Activated naive CD8-positive, alpha-beta T cell treated with anti-CD3 and anti-CD28 coated beads for 36 hours (primary cell): Measurements from ENCODE around the gene CNGA1. TPM values are rescaled to one million over a fixed set of nuclear protein-coding genes. Genes with fewer than 3 reads are reported as not detected.
A peak's percentile ranks its signal among the peaks of the same experiment; 100 is the strongest.
"Not testable (repeated sequence)": the region's sequence is repeated elsewhere in the genome, so short reads cannot be mapped to it uniquely, and the experiment has no call there.

Experiments used
- DNase-seq: peaks from one replicate; pipeline ENCODE4 v3.0.0; 2021
- H3K27ac Mint-ChIP-seq: one replicate; pipeline ENCODE4 v1.8.0; 2022; ENCODE audit warnings: mild to moderate bottlenecking, moderate library complexity, mixed read lengths
- H3K27me3 Mint-ChIP-seq: one replicate; pipeline ENCODE4 v1.8.0; 2022; ENCODE audit warnings: mild to moderate bottlenecking, mixed read lengths
- H3K36me3 Mint-ChIP-seq: one replicate; pipeline ENCODE4 v1.8.0; 2021; ENCODE audit warnings: mild to moderate bottlenecking, mixed read lengths
- H3K4me1 Mint-ChIP-seq: one replicate; pipeline ENCODE4 v1.8.0; 2021; ENCODE audit warnings: mixed read lengths
- H3K4me3 Mint-ChIP-seq: one replicate; pipeline ENCODE4 v1.8.0; 2022; ENCODE audit warnings: mild to moderate bottlenecking, moderate library complexity, mixed read lengths
- H3K9me3 Mint-ChIP-seq: one replicate; pipeline ENCODE4 v1.8.0; 2022; ENCODE audit warnings: mixed read lengths
- total RNA-seq, 2 experiments: library from RNA; stranded (reverse); gene quantifications; one replicate each; pipeline ENCODE4 v1.2.3, GENCODE V29; 2021

Gene CNGA1
- total RNA-seq, 2 experiments from 2014 or later = 0.34 to 0.64 TPM

DNA sequence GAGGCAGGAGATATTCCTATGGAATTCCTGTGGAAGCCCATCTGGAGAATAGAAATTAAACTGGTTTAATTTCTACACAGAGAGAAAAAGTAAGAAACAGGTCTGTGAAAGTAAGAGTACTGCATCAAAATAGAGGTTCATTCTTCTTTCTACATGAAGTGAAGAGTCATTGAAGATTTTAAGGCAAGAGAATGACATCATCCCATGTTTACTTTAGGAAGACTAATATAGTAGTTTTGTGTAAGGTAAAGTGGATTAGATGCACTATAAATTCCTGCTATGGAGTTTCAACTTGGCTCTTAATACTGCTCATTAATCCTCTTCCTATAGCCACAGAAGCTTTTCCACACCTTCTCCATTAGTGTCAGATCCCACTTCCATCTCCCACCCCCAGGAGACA is 47.6 kb downstream of the CNGA1 start:
- H3K4me3 Mint-ChIP-seq = no peak overlapping the region
- DNase-seq = no peak
- no peak overlapping the region for H3K27ac Mint-ChIP-seq
- H3K9me3 Mint-ChIP-seq = no peaks in the 10 kb centered on the region
- H3K36me3 Mint-ChIP-seq = no peaks in the 10 kb centered on the region
- peaks cover 3% of the 10 kb centered on the region for H3K4me1 Mint-ChIP-seq
- H3K27me3 Mint-ChIP-seq = no peaks in the 10 kb centered on the region

DNA sequence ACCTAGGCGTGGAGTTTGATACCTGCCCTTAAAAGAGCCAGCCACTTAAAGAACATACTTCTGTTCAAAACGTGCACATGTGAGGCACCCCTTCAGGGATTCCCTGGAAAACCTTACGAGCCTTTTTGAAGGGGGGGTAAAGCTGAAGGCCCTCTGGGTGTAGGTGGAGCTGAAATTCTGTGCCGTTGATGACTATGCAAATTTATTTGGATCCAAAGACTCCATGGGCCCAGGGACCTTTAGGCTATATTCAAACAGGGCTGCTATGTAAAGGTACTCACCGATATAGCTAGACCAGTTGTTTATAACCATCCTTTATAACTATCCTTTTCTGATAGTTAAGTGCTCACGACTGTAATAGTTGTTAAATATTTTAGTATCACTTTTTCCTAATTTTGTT is 61.8 kb downstream of the CNGA1 start:
- Mint-ChIP-seq H3K4me3 (no peak overlapping the region), H3K9me3 (no peaks in the 10 kb centered on the region), H3K4me1 (no peaks in the 10 kb centered on the region), H3K27me3 (no peaks in the 10 kb centered on the region), H3K36me3 (no peaks in the 10 kb centered on the region), H3K27ac (no peak overlapping the region)
- DNase-seq = no peak

DNA sequence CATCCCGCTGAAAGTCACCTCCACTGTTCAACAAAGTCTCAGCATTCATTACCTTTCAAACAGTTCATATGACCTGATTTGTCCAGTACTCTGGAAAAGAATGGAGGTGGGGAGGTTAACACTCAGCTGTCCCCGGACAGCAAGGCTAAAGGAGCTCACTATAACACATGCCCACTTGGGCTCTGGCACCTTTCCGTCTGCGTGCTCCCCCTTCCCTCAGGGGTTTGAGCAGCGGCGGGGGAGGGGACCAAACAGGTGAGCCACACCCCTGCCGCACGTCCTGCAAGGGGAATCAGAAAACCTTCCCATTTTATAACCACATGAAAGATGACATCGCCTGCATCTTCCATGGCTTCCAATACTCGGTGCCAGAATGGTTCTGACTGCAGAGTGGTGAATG is 62.2 kb downstream of the CNGA1 start:
- DNase-seq = no peak
- Mint-ChIP-seq H3K27ac (no peak overlapping the region), H3K36me3 (no peaks in the 10 kb centered on the region), H3K27me3 (no peaks in the 10 kb centered on the region), H3K4me3 (no peak overlapping the region), H3K4me1 (no peaks in the 10 kb centered on the region), H3K9me3 (no peaks in the 10 kb centered on the region)

DNA sequence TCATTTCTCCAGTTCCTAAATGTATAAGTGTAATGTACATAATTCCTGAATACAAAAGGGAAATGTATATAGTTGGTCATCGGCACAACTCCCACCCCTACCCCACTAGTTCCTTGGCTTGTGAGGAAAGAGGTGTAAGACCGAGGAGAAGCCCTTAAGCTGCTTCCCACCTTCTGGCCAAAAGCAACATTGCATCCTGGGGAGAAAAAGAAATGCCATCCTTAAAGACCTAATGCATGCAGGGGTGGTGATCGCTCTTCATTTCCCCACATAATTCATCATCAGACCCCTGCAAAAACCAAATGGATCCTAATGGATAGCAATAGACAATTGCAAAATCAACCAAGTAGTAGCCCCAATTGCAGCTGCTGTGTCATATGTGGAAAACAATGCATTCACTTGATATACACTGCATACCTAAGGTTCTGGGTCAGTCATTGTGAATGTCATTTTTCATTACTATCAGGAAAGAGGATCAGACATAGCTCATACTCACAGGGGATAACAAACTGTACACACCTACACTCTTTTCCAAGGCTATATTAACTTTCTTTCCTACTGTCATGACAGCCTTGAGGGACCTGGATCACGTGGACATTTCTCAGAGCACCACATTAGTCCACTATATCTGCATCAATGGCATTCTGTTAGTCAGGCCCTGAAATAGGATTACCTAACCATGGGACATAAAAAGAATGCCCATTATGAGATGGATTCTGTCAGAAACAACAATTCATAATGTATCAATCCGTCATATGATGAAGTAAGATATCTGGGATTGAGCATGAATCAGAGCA is 70.4 kb downstream of the CNGA1 start:
- H3K27me3 Mint-ChIP-seq = no peaks in the 10 kb centered on the region
- no peak overlapping the region for H3K4me3 Mint-ChIP-seq
- H3K36me3 Mint-ChIP-seq = no peaks in the 10 kb centered on the region
- no peaks in the 10 kb centered on the region for H3K4me1 Mint-ChIP-seq
- no peaks in the 10 kb centered on the region for H3K9me3 Mint-ChIP-seq
- no peak overlapping the region for H3K27ac Mint-ChIP-seq
- no peak for DNase-seq

DNA sequence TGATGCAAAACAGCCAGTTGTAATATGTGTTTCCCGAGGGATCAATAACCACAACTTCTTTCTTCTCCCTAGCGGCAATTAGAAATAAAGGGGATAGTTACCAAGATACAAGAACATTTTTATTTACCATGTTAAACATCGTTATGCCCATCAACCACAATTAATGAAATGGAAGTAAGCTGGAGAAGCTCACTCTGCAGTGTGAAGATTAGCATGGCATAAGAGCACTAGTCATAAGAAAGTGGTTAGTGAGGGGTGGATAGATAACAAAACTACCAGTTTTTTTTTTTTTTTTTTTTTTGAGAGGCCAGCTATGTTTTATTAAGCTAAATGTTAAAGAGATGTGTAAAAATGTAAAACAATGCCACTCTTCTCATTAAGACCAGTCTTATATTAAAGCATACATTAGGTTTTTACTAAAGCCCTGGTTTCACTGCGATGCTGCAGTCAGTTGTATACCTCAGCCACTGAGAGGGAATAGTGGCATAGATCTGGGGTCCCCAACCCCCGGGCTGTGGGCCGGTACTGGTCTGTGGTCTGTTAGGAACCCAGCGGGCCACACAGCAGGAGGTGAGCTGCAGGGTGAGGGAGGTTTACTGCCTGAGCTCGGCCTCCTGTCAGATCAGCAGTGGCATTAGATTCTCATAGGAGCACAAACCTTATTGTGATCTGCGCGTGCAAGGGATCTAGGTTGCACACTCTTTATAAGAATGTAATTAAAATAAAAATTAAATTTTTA is 74.2 kb downstream of the CNGA1 start:
- Mint-ChIP-seq H3K36me3 (no peaks in the 10 kb centered on the region), H3K27me3 (no peaks in the 10 kb centered on the region), H3K4me1 (no peaks in the 10 kb centered on the region), H3K9me3 (no peaks in the 10 kb centered on the region), H3K27ac (no peak overlapping the region), H3K4me3 (no peak overlapping the region)
- DNase-seq = no peak

DNA sequence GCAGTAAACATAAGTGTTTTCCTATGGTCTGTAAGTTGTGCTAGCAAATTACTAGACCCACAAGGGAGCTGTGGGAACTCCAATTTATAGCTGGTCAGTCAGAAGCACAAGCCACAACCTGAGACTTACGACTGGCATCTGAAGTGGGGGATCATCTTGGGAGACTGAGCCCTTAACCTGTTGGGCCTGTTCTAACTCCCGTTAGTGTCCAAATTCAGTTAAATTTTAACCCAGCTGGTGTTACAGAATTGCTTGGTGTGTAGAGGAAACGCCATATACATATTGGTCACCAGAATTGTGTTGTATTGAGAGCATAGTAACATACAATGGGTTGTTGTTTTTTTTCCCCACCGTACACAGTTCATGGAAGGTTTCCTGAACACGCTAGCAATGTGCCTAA is 77.0 kb downstream of the CNGA1 start:
- no peaks in the 10 kb centered on the region for H3K27me3 Mint-ChIP-seq

DNA sequence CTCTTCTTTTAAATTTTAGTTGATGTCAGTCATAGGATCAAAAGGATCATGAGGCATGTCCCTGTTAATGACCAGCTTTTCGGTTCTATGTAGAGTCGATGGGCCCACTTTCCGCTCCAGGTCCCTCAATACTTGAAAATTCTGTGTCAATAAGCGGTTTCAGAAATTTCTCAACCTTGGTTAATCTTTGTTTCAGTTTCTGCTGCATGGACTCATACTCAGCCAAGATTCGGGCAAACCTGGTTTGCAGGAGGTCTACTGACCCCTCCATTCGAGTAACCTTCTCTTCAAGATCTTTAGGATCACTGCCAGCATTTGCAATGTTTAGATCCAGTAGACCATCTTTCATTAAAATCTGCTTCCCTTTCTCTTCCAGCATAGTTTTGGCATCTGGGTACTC is 80.1 kb downstream of the CNGA1 start:
- no peak overlapping the region for H3K4me3 Mint-ChIP-seq
- no peaks in the 10 kb centered on the region for H3K4me1 Mint-ChIP-seq
- H3K27me3 Mint-ChIP-seq = no peaks in the 10 kb centered on the region
- DNase-seq = no peak
- no peaks in the 10 kb centered on the region for H3K36me3 Mint-ChIP-seq
- no peaks in the 10 kb centered on the region for H3K9me3 Mint-ChIP-seq
- H3K27ac Mint-ChIP-seq = no peak overlapping the region

More for the DNA sequence above, 77.0 kb downstream of the CNGA1 start:
- Mint-ChIP-seq H3K36me3 (no peaks in the 10 kb centered on the region), H3K27ac (no peak overlapping the region), H3K4me3 (no peak overlapping the region), H3K9me3 (no peaks in the 10 kb centered on the region), H3K4me1 (no peaks in the 10 kb centered on the region)
- DNase-seq = no peak

DNA sequence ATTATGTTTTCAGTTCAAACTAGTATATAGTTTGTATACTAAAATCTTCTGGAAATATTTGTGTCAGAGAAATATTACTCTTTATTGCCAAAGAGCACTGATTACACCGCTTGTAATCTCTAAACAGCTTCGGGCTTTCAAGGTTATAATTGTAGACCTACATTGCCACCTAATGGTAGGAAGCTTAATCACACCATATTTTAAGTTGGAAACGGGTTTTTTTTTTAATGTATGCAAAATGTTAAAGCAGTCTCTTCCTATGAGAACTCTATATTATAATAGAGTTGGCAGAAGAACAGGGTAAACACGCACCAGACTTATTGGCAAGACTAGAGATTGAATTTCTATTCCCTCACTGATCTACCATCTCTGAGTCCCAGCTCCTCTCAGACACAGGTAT is 82.6 kb downstream of the CNGA1 start:
- H3K9me3 Mint-ChIP-seq = no peaks in the 10 kb centered on the region
- DNase-seq = no peak
- H3K27me3 Mint-ChIP-seq = no peaks in the 10 kb centered on the region
- no peak overlapping the region for H3K4me3 Mint-ChIP-seq
- H3K27ac Mint-ChIP-seq = no peak overlapping the region
- peaks cover 5% of the 10 kb centered on the region for H3K4me1 Mint-ChIP-seq
- H3K36me3 Mint-ChIP-seq = no peaks in the 10 kb centered on the region

DNA sequence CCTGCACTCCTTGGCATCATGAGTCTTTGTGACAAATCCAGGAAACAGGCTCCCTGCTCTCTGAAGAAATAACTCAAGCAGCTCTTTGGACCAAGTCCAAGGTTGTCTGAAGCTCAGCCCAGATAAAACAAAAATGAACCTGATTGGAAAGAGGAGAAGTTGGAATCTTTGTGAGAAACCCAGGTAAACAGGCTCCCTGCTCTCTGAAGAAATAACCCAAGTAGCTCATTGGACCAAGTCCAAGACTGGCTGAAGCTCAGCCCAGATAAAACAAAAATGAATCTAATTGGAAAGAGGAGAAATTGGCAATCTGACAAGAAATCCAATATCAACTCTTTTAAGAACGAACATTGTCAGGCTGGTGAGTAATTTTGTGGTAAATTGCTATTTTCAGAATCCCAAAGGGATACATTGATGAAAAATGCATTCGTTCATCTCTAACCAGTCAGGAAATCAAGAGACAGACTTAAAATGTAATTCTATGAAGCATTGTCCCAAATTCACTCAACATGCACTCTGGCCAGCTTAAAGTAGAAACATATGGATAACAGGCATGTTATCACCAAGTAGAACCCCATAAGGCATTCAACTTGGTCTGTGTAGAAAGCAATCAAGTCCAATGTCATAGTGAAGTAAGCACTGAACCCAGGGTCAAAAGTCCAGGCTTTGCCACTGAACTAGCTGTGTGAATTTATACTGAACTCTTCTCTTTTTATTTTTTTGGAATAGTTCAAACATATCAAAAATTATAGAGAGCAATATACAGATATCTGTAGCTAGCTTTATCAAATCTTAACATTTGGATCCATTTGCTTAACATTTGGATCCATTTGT is 85.3 kb downstream of the CNGA1 start:
- no peak for DNase-seq
- peaks cover 9% of the 10 kb centered on the region for H3K4me1 Mint-ChIP-seq
- H3K4me3 Mint-ChIP-seq = no peak overlapping the region
- H3K27ac Mint-ChIP-seq = no peak overlapping the region
- no peaks in the 10 kb centered on the region for H3K9me3 Mint-ChIP-seq
- peaks cover 11% of the 10 kb centered on the region for H3K27me3 Mint-ChIP-seq
- H3K36me3 Mint-ChIP-seq = no peaks in the 10 kb centered on the region

DNA sequence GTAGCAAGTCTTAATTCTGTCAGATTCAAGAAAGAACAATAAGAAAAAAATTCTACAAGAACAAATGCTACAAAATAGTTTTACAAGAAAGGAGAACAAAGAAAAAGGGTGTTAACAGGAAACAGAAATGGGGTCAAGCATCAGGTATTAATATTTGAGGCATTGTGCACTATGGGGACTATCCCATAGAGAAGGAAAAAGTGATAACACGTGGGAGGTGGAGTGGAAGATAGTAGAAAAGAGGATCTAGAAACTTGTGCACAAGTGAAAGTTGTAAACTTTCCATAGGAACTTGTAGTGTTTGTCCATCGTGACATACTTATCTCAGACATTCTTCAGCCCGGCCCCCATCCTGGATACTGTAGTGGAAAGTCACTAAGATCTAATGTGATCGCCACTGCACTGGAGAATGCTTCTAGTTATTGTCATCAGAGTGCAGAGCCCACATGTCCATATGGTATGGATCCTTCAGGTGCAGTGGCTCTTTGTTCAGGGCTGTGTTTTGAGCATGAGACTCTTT is 86.7 kb downstream of the CNGA1 start:
- H3K36me3 Mint-ChIP-seq = no peaks in the 10 kb centered on the region
- no peak for DNase-seq
- no peaks in the 10 kb centered on the region for H3K9me3 Mint-ChIP-seq
- H3K4me1 Mint-ChIP-seq = peaks cover 9% of the 10 kb centered on the region
- H3K27ac Mint-ChIP-seq = no peak overlapping the region
- no peak overlapping the region for H3K4me3 Mint-ChIP-seq
- H3K27me3 Mint-ChIP-seq = peaks cover 16% of the 10 kb centered on the region

DNA sequence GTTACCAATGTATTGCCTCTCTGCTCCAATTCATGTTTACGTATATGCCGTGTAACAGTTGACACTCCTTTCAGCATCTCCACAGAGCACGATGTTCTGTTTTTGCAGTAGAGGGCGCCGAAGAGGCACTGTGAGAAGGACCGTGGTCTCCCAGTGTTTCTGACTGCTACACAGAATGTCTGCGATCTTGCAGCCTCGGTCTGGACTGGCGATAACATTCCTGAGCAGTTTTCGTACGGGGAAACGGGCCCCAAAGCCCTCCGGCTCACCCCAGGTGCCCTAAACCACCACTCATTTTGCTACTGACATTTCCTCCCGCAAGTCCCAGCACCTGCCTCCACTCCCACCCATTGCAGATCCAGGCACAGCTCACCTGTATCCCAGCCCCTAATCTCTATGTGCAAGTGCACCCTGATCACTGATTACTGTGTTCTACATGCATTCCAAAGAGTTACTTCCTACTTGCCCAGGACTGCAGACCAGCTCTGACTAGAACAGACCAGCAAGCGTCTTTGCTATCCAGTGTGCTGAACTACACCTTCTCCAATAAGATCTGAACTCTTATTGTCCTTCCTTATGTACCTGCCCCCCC is 89.7 kb downstream of the CNGA1 start:
- DNase-seq = peak; percentile 47
- Mint-ChIP-seq H3K9me3 (no peaks in the 10 kb centered on the region), H3K27me3 (peaks cover 20% of the 10 kb centered on the region), H3K4me3 (peak overlapping the region; percentile 9), H3K4me1 (peaks cover 9% of the 10 kb centered on the region), H3K27ac (no peak overlapping the region), H3K36me3 (no peaks in the 10 kb centered on the region)

DNA sequence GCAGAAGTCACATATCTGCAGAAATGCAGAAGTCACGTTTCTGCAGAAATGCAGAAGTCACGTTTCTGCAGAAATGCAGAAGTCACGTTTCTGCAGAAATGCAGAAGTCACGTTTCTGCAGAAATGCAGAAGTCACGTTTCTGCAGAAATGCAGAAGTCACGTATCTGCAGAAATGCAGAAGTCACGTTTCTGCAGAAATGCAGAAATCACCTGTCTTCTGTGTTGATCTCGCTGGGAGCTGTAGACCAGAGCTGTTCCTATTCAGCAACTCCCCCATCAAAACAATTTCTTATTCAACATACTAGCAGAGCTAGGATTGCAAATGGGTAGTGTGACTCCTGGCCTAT is 93.2 kb downstream of the CNGA1 start:
- not testable (repeated sequence) for H3K27ac Mint-ChIP-seq, H3K4me3 Mint-ChIP-seq, DNase-seq, H3K36me3 Mint-ChIP-seq, H3K4me1 Mint-ChIP-seq, H3K9me3 Mint-ChIP-seq
- H3K27me3 Mint-ChIP-seq = peaks cover 20% of the 10 kb centered on the region

DNA sequence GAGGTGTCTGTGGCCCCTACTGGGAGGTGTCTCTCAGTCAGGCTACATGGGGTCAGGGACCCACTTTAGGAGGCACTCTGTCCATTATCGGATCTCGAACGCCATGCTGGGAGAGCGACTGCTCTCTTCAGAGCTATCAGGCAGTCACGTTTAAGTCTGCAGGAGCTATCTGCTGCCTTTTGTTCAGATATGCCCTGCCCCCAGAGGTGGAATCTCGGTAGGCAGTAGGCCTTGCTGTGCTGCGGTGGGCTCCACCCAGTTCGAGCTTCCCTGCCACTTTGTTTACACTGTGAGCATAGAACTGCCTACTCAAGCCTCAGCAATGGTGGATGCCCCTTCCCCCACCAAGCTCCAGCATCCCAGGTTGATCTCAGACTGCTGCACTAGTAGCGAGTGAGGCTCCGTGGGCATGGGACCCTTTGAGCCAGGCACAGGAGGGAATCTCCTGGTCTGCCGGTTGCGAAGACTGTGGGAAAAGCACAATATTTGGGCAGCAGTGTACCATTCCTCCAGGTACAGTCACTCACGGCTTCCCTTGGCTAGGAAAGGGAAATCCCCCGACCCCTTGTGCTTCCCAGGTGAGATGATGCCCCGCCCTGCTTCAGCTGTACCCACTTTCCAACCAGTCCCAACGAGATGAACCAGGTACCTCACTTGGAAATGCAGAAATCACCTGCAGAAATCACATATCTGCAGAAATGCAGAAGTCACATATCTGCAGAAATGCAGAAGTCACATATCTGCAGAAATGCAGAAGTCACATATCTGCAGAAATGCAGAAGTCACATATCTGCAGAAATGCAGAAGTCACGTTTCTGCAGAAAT is 93.8 kb downstream of the CNGA1 start:
- peaks cover 17% of the 10 kb centered on the region for H3K27me3 Mint-ChIP-seq
- not testable (repeated sequence) for H3K36me3 Mint-ChIP-seq, DNase-seq, H3K4me1 Mint-ChIP-seq, H3K27ac Mint-ChIP-seq, H3K4me3 Mint-ChIP-seq, H3K9me3 Mint-ChIP-seq

DNA sequence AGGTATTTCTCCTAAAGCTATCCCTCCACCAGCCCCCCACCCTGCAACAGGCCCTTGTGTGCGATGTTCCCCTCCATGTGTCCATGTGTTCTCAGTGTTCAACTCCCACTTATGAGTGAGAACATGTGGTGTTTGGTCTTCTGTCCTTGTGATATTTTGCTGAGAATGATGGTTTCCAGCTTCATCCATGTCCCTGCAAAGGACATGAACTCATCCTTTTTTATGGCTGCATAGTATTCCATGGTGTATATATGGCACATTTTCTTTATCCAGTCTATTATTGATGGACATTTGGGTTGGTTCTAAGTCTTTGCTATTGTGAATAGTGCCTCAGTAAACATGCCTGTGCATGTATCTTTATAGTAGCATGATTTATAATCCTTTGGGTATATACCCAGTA is 99.3 kb downstream of the CNGA1 start:
- not testable (repeated sequence) for DNase-seq, H3K27ac Mint-ChIP-seq, H3K4me3 Mint-ChIP-seq, H3K27me3 Mint-ChIP-seq, H3K9me3 Mint-ChIP-seq, H3K36me3 Mint-ChIP-seq
- H3K4me1 Mint-ChIP-seq = peaks cover 17% of the 10 kb centered on the region
